ENCODE data around the gene MT1F.

GRCh38 chr16:56683424-56684172 is 25.8 kb downstream of the MT1F start:
- TF ChIP-seq EZH2 (IDR thresholded peaks at IDR 0.05) = no peak
- TF ChIP-seq POLR2AphosphoS5 (IDR thresholded peaks at IDR 0.05; ENCODE audit: borderline replicate concordance, low read depth, low read length) = no peak
- TF ChIP-seq FOXP2 (optimal IDR thresholded peaks at IDR 0.05; ENCODE audit: control extremely low read depth, extremely low read length, insufficient read depth) = no peak

All from SK-N-MC (cell line).